Fibroblast of the aortic adventitia (primary cell): ENCODE results near the gene GPATCH1. TPM values are rescaled to one million over a fixed set of nuclear protein-coding genes. Genes with fewer than 3 reads are reported as not detected.
"Not testable (repeated sequence)": the region's sequence is repeated elsewhere in the genome, so short reads cannot be mapped to it uniquely, and the experiment has no call there.

Experiments used
- DNase-seq: peaks from one replicate; pipeline ENCODE4 v3.0.0-alpha.2; 2010; ENCODE audit warnings: low read depth
- H3K4me3 ChIP-seq: 2 replicates; pipeline ENCODE4 v1.5.1; 2011; ENCODE audit warnings: low read depth, mild to moderate bottlenecking, control low read depth, low read length, moderate library complexity
- total RNA-seq: library from RNA; depleted of rRNA; stranded (reverse); fragments of >200 nt; gene quantifications from 2 replicates; pipeline ENCODE4 v1.2.3, GENCODE V29; 2012; ENCODE audit warnings: low replicate concordance
- TF ChIP-seq, protein P1 (sequence below): IDR thresholded peaks from 2 replicates; pipeline ENCODE4 v1.5.1; 2011; ENCODE audit warnings: mild to moderate bottlenecking, low read length, control low read depth, inconsistent platforms; ENCODE audit not compliant: insufficient read depth

GPATCH1 gene, protein sequence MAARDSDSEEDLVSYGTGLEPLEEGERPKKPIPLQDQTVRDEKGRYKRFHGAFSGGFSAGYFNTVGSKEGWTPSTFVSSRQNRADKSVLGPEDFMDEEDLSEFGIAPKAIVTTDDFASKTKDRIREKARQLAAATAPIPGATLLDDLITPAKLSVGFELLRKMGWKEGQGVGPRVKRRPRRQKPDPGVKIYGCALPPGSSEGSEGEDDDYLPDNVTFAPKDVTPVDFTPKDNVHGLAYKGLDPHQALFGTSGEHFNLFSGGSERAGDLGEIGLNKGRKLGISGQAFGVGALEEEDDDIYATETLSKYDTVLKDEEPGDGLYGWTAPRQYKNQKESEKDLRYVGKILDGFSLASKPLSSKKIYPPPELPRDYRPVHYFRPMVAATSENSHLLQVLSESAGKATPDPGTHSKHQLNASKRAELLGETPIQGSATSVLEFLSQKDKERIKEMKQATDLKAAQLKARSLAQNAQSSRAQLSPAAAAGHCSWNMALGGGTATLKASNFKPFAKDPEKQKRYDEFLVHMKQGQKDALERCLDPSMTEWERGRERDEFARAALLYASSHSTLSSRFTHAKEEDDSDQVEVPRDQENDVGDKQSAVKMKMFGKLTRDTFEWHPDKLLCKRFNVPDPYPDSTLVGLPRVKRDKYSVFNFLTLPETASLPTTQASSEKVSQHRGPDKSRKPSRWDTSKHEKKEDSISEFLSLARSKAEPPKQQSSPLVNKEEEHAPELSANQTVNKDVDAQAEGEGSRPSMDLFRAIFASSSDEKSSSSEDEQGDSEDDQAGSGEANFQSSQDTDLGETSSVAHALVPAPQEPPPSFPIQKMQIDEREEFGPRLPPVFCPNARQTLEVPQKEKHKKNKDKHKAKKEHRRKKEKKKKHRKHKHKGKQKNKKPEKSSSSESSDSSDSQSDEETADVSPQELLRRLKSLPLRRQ
- total RNA-seq = 7.8 and 19.2 TPM in 2 replicates

DNA sequence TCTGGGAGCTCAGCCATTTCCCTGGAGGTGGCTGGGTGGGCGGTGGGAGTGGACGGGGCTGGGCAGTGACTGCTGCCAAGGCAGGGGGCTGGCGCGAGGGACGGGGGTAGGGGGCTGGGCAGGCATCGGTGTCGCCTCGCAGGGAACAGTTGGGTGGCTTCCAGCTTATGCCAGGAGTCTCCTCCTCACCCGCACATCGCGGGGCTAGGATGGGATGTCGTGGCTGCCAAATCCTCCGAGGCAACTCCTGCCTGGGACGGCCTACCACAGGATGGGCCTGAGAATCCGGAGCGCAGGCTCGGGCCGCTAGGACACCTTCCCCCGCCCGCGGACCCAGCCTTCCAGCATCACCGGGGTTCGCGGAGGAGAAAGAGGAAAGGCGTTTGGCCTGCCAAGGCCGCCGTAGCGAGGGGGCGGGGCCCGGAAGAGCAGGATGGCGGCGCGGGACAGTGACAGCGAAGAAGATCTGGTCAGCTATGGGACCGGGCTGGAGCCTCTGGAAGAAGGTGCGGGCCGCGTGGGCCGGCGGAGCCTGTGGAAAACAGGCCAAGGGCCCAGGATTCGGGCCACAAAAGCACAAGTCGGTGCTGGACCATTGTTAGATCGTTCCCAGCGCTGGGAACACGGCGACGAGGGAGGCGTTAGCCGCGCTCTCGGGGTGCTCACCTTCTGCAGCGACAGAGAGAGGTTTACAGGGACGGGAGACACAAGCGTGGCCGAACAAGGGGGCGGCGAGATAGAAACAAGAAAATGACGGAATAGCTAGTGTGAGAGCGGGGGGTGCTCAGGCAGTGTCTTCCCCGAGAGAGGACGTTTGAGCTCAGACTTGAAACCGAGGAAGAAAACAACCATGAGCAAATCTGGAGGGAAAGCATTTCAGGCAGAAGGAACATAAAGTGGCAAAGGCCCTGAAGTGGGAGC is at the start of gene GPATCH1:
Gene GPATCH1 (plus strand): TSS at position 421 of the 921 bp plus-strand sequence. CDS start 13 bp downstream, at position 434.
- DNase-seq = peak; percentile 75
- TF ChIP-seq, protein P1, sequence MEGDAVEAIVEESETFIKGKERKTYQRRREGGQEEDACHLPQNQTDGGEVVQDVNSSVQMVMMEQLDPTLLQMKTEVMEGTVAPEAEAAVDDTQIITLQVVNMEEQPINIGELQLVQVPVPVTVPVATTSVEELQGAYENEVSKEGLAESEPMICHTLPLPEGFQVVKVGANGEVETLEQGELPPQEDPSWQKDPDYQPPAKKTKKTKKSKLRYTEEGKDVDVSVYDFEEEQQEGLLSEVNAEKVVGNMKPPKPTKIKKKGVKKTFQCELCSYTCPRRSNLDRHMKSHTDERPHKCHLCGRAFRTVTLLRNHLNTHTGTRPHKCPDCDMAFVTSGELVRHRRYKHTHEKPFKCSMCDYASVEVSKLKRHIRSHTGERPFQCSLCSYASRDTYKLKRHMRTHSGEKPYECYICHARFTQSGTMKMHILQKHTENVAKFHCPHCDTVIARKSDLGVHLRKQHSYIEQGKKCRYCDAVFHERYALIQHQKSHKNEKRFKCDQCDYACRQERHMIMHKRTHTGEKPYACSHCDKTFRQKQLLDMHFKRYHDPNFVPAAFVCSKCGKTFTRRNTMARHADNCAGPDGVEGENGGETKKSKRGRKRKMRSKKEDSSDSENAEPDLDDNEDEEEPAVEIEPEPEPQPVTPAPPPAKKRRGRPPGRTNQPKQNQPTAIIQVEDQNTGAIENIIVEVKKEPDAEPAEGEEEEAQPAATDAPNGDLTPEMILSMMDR = no peak
- H3K4me3 ChIP-seq = peak within 1 kb of the TSS; percentile 95

GRCh38 chr19:33032218-33032781 is 48.7 kb upstream of the GPATCH1 start:
- TF ChIP-seq, protein P1 = no peak
- no peak overlapping the region for H3K4me3 ChIP-seq
- DNase-seq = no peak

GRCh38 chr19:33035461-33035860 is 45.5 kb upstream of the GPATCH1 start:
- H3K4me3 ChIP-seq = no peak overlapping the region
- TF ChIP-seq, protein P1 = no peak
- no peak for DNase-seq

GRCh38 chr19:33036370-33037167 is 44.4 kb upstream of the GPATCH1 start:
- DNase-seq, H3K4me3 ChIP-seq: not testable (repeated sequence)

DNA sequence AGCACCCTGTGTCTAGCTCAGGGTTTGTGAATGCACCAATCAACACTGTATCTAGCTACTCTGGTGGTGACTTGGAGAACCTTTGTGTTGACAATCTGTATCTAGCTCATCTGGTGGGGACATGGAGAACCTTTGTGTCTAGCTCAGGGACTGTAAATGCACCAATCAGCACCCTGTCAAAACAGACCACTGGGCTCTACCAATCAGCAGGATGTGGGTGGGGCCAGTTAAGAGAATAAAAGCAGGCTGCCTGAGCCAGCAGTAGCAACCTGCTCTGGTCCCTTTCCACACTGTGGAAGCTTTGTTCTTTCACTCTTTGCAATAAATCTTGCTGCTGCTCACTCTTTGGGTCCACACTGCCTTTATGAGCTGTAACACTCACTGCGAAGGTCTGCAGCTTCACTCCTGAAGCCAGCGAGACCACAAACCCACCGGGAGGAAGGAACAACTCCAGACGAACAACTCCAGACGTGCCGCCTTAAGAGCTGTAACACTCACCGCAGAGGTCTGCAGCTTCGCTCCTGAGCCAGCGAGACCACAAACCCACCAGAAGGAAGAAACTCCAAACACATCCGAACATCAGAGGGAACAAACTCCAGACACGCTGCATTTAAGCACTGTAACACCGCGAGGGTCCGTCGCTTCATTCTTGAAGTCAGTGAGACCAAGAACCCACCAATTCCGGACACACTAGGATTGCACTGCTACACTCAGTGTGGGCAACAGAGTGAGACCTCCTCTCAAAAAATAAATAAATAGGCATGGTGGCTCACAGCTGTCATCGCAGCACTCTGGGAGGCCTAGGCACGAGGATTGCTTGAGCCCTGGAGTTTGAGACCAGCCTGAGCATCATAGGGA is 43.6 kb upstream of the GPATCH1 start:
- not testable (repeated sequence) for H3K4me3 ChIP-seq, DNase-seq

- no peak for DNase-seq
- TF ChIP-seq, protein P1 = no peak
- no peak overlapping the region for H3K4me3 ChIP-seq
These were observed 41.8 kb upstream of the GPATCH1 start for GRCh38 chr19:33039108-33039599.
